Forelimb muscle (tissue), 1 donor: ENCODE results near the gene LYRM7. TPM values are rescaled to one million over a fixed set of nuclear protein-coding genes. Genes with fewer than 3 reads are reported as not detected.
"Not testable (repeated sequence)": the region's sequence is repeated elsewhere in the genome, so short reads cannot be mapped to it uniquely, and the experiment has no call there.

Experiments
- DNase-seq: peaks from one replicate; pipeline ENCODE4 v3.0.0-alpha.2; 2013; ENCODE audit warnings: low read depth
- polyA plus RNA-seq: library from polyadenylated mRNA; unstranded; fragments of 120-200 nt; gene quantifications from one replicate; pipeline ENCODE4 v1.2.1, GENCODE V29; 2013; ENCODE audit not compliant: insufficient read length

The LYRM7 gene
- polyA plus RNA-seq, 1 donor = 11.7 TPM

- no peak for DNase-seq
These were observed 9.7 kb downstream of the LYRM7 start for GRCh38 chr5:131180407-131180806.

GRCh38 chr5:131182839-131183238, 12.1 kb downstream of the LYRM7 start:
- DNase-seq = no peak

GRCh38 chr5:131185523-131186104, 14.9 kb downstream of the LYRM7 start:
- DNase-seq = no peak

- no peak for DNase-seq
These were observed 16.0 kb downstream of the LYRM7 start for GRCh38 chr5:131186561-131187256.

- DNase-seq = no peak
These were observed 22.4 kb downstream of the LYRM7 start for GRCh38 chr5:131193106-131193505.

- DNase-seq = not testable (repeated sequence)
These were observed 23.2 kb downstream of the LYRM7 start for GRCh38 chr5:131193897-131194296.

- no peak for DNase-seq
These were observed 24.0 kb downstream of the LYRM7 start for GRCh38 chr5:131194725-131195124.

GRCh38 chr5:131195696-131196095, 25.0 kb downstream of the LYRM7 start:
- DNase-seq = no peak

- DNase-seq = no peak
These were observed 25.6 kb downstream of the LYRM7 start for GRCh38 chr5:131196331-131196730.

- DNase-seq = no peak
These were observed 27.9 kb downstream of the LYRM7 start for GRCh38 chr5:131198625-131199024.

GRCh38 chr5:131200560-131200959, 29.8 kb downstream of the LYRM7 start:
- no peak for DNase-seq

GRCh38 chr5:131204964-131205363, 34.2 kb downstream of the LYRM7 start:
- DNase-seq = no peak

GRCh38 chr5:131206061-131206460, 35.3 kb downstream of the LYRM7 start:
- DNase-seq = no peak

GRCh38 chr5:131206772-131207171, 36.0 kb downstream of the LYRM7 start:
- DNase-seq = no peak

- DNase-seq = no peak
These were observed 38.4 kb downstream of the LYRM7 start for GRCh38 chr5:131209175-131209505.

- DNase-seq = no peak
These were observed 38.9 kb downstream of the LYRM7 start for GRCh38 chr5:131209506-131210150.

- no peak for DNase-seq
These were observed 39.4 kb downstream of the LYRM7 start for GRCh38 chr5:131210151-131210510.

GRCh38 chr5:131211669-131212068, 40.9 kb downstream of the LYRM7 start:
- no peak for DNase-seq

GRCh38 chr5:131212471-131213021, 41.8 kb downstream of the LYRM7 start:
- DNase-seq = no peak

- DNase-seq = no peak
These were observed 44.0 kb downstream of the LYRM7 start for GRCh38 chr5:131214609-131215227.

- DNase-seq = no peak
These were observed 47.0 kb downstream of the LYRM7 start for GRCh38 chr5:131217791-131218190.

GRCh38 chr5:131218392-131218791, 47.6 kb downstream of the LYRM7 start:
- DNase-seq = no peak

- no peak for DNase-seq
These were observed 49.8 kb downstream of the LYRM7 start for GRCh38 chr5:131220566-131220965.
